Measurements from ENCODE around the gene PRH2. TPM values are rescaled to one million over a fixed set of nuclear protein-coding genes. Genes with fewer than 3 reads are reported as not detected.

Gene PRH2
- total RNA-seq, 3 donors from 2014 or later = 0.73 TPM; not detected in 2

GRCh38 chr12:10960211-10960610 lies 31.2 kb downstream of the PRH2 start:
- Histone ChIP-seq H3K36me3 (ENCODE audit: low read depth) (no peaks in the 10 kb centered on the region), H3K9me3 (no peaks in the 10 kb centered on the region), H3K4me3 (no peak overlapping the region), H3K4me1 (ENCODE audit: low read depth) (no peaks in the 10 kb centered on the region)
- DNase-seq (no peak), ATAC-seq (no peak)
- TF ChIP-seq CTCF (IDR thresholded peaks at IDR 0.05) = no peak
- intact Hi-C loops (cut with DNase I, micrococcal nuclease) = no loop called here

GRCh38 chr12:10965476-10965875 lies 36.4 kb downstream of the PRH2 start:
- no peak for TF ChIP-seq CTCF (IDR thresholded peaks at IDR 0.05)
- intact Hi-C loops (cut with DNase I, micrococcal nuclease) = no loop called here
- DNase-seq = no peak
- Histone ChIP-seq H3K4me3 (no peak overlapping the region), H3K4me1 (ENCODE audit: low read depth) (no peaks in the 10 kb centered on the region), H3K9me3 (no peaks in the 10 kb centered on the region), H3K36me3 (ENCODE audit: low read depth) (no peaks in the 10 kb centered on the region)
- no peak for ATAC-seq

- ATAC-seq = no peak
- H3K4me1 ChIP-seq (ENCODE audit: low read depth) = no peaks in the 10 kb centered on the region
- H3K4me3 ChIP-seq = no peak overlapping the region
- DNase-seq = no peak
- intact Hi-C loops (cut with DNase I, micrococcal nuclease) = no loop called here
- H3K36me3 ChIP-seq (ENCODE audit: low read depth) = no peaks in the 10 kb centered on the region
- TF ChIP-seq CTCF (IDR thresholded peaks at IDR 0.05) = no peak
- no peaks in the 10 kb centered on the region for H3K9me3 ChIP-seq
These were observed 37.3 kb downstream of the PRH2 start for GRCh38 chr12:10966314-10966713.

GRCh38 chr12:10967409-10967808 lies 38.4 kb downstream of the PRH2 start:
- TF ChIP-seq CTCF (IDR thresholded peaks at IDR 0.05) = no peak
- Histone ChIP-seq H3K36me3 (ENCODE audit: low read depth) (no peaks in the 10 kb centered on the region), H3K9me3 (no peaks in the 10 kb centered on the region), H3K4me1 (ENCODE audit: low read depth) (no peaks in the 10 kb centered on the region), H3K4me3 (no peak overlapping the region)
- ATAC-seq (no peak), DNase-seq (no peak)
- intact Hi-C loops (cut with DNase I, micrococcal nuclease) = no loop called here

- TF ChIP-seq CTCF (IDR thresholded peaks at IDR 0.05) = no peak
- DNase-seq (no peak), ATAC-seq (no peak)
- intact Hi-C loops (cut with DNase I, micrococcal nuclease) = no loop called here
- H3K9me3 ChIP-seq = no peaks in the 10 kb centered on the region
- H3K36me3 ChIP-seq (ENCODE audit: low read depth) = no peaks in the 10 kb centered on the region
- H3K4me3 ChIP-seq = no peak overlapping the region
- H3K4me1 ChIP-seq (ENCODE audit: low read depth) = no peaks in the 10 kb centered on the region
These were observed 39.9 kb downstream of the PRH2 start for GRCh38 chr12:10968765-10969456.

- ATAC-seq (no peak), DNase-seq (no peak)
- H3K4me3 ChIP-seq = no peak overlapping the region
- no peaks in the 10 kb centered on the region for H3K4me1 ChIP-seq (ENCODE audit: low read depth)
- intact Hi-C loops (cut with DNase I, micrococcal nuclease) = no loop called here
- no peaks in the 10 kb centered on the region for H3K9me3 ChIP-seq
- TF ChIP-seq CTCF (IDR thresholded peaks at IDR 0.05) = no peak
- no peaks in the 10 kb centered on the region for H3K36me3 ChIP-seq (ENCODE audit: low read depth)
These were observed 45.9 kb downstream of the PRH2 start for GRCh38 chr12:10974965-10975364.

All from mucosa of descending colon (tissue), 3 donors.